Muscle of back (tissue), 11 donors: ENCODE measurements around the gene USP44. TPM values are rescaled to one million over a fixed set of nuclear protein-coding genes. Genes with fewer than 3 reads are reported as not detected.
"Not testable (repeated sequence)": the region's sequence is repeated elsewhere in the genome, so short reads cannot be mapped to it uniquely, and the experiment has no call there.

Experiments
- DNase-seq, 3 donors: peaks; one replicate each; pipeline versions ENCODE4 v3.0.0 to v3.0.0-alpha.2; 2013
- polyA plus RNA-seq, 10 donors: library from polyadenylated mRNA; unstranded; fragments of 120-200 nt; gene quantifications; one replicate each; pipeline ENCODE4 v1.2.1, GENCODE V29; 2013; ENCODE audit not compliant: insufficient read length in 10 of 10

Gene USP44
- polyA plus RNA-seq, 10 donors = 0.56 to 2.4 (median 1.1) TPM

DNA sequence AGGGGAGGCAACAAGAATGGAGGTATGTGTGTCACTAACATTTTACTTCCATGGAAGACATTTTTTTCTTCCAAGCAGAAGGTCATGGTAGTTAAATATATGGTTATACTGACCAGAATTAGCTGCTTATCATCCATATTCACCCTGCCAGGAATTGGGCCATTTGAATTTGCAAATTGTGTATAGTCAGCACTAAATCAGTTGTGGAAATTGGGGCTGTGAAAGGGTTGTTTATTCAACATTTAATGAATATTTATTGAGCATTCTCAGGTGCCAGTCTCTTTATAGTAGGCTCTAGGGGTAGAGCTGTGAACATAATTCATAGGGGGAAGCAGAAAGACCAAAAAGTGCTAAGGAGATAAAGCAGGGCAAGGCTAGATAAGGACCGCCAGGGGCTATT lies 39.3 kb downstream of the USP44 start:
- DNase-seq = no peak

DNA sequence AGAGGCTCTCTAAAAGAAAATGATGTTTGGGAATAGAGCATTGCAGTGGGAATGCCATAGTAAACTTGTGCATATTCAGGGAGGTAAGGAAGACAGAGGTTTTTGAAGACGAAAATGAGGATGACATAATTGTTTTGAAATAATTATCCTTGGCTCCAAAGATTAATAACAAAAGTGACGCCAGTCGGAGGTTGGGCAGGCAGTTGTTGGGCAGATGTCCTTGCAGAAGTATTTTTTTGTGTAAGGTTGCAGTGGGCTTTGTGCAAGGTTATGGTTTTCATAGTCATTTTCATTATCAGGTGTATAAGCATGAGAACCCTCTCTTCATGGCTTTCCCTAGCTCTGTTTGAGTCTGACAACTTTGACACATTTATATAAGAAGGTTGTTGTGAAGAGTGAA lies 42.0 kb downstream of the USP44 start:
- DNase-seq = no peak

GRCh38 chr12:95506707-95507523 lies 44.4 kb downstream of the USP44 start:
- DNase-seq = no peak

DNA sequence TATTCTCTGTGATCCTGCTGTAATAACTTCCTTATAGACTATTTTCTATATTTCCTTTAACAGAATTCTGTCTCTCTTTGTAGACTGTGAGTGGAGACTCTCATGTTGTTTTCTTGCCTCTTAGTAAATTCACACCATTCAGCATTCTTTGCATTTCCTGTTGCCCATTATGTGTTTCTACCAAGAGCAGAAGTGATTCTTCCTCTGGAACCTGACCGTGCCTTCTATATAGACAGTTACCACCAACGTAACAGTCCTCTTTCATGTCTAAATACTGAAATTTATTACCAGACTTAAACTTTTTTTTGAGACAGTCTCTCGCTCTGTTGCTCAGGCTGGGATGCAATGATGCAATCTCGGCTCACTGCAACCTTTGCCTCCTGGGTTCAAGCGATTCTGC lies 46.2 kb downstream of the USP44 start:
- no peak for DNase-seq

GRCh38 chr12:95504140-95504539 lies 47.1 kb downstream of the USP44 start:
- no peak for DNase-seq

GRCh38 chr12:95499772-95500171 lies 51.5 kb downstream of the USP44 start:
- no peak for DNase-seq

- no peak for DNase-seq
These were observed 52.3 kb downstream of the USP44 start for GRCh38 chr12:95498968-95499367.

- no peak for DNase-seq
These were observed 54.2 kb downstream of the USP44 start for GRCh38 chr12:95497031-95497430.

- no peak for DNase-seq
These were observed 55.8 kb downstream of the USP44 start for GRCh38 chr12:95495433-95495832.

DNA sequence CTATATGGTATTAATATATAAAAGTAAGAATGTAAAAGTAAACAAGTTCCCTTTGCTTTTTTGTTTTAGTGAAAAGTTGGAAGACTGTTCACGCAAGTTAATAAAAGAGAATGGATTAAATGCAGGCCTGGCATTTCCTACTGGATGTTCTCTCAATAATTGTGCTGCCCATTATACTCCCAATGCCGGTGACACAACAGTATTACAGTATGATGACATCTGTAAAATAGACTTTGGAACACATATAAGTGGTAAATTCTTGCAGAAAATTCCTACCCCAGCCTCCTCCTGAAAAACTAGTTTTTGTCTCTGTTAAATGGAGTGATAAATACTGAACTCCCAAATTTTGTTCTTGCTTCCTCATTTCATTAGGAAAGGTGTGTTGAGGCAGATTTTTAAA lies 56.4 kb downstream of the USP44 start:
- no peak for DNase-seq

GRCh38 chr12:95492462-95492861 lies 58.8 kb downstream of the USP44 start:
- DNase-seq = no peak

- no peak for DNase-seq
These were observed 64.3 kb downstream of the USP44 start for GRCh38 chr12:95487024-95487423.

DNA sequence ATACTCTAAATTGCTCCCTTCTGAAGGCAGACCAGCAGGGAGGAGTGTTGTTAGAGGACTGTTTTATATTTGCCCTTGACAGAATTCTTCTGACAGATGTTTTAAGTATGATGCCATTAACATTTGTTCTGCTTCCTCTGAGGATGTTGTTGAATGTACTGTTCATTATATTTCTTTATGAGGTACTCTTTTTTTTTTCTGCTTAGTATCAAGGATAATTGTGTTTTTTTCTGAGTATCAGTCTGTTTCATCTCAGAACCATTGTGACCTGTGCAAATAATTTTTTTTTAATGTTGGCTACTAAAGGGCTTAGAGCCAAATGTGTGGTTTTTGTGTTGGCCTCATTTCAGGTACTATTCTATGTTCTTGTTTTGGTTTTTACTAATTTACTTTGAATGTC lies 66.8 kb downstream of the USP44 start:
- DNase-seq = no peak

- DNase-seq = not testable (repeated sequence)
These were observed 68.7 kb downstream of the USP44 start for GRCh38 chr12:95482564-95482963.

DNA sequence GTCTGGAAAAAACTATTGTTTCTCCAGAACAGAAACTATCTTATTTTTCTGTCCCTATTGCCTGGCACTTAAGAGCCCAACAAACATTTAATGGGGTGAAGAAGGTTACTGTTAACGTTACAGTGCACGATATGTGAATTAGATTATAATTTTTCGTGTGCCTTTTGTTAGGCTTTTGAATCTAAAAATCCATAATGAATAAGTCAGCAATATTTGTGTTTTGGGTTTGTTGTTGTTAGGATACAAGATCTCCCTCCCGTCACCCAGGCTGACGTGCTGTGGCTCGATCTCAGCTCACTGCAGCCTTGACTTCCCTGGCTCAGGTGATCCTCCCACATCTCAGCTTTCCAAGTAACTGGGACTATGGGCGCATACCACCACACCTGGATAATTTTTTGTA lies 69.4 kb downstream of the USP44 start:
- DNase-seq = no peak

DNA sequence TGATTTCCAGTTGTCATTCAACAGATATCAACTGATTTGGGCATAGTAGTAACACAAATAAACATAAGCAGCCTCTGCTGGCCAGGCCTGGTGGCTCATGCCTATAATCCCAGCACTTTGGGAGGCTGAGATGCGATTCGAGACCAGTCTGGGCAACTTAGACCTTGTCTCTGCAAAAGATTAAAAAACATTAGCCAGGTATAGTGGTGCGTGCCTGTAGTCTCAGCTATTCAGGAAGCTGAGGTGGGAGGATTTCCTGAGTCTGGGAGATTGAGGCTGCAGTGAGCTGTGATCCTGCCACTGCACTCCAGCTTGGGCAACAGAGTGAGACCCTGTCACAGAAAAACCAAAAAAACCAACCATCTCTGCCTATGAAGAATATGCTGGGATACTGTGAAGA lies 70.2 kb downstream of the USP44 start:
- no peak for DNase-seq

DNA sequence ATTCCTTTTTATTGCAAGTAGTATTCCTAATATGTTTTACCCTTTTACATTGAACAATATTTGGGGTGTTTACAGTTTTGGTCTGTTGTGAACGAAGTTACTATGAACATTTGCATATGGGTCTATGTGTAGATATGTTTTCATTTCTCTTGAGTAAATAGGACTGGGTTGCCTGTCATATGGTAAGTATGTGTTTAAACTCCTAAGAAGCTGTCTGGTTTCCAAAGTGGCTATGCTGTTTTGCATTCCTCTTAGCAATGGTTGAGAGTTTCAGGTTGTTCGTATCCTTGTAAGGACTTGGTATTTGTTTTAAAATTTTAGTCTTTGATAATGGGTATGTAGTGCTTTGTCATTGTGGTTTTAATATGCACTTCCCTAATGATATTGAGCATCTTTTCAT lies 71.0 kb downstream of the USP44 start:
- DNase-seq = no peak

GRCh38 chr12:95474660-95474958 lies 76.7 kb downstream of the USP44 start:
- peak in 1 of 3 donors; percentile 10 for DNase-seq

DNA sequence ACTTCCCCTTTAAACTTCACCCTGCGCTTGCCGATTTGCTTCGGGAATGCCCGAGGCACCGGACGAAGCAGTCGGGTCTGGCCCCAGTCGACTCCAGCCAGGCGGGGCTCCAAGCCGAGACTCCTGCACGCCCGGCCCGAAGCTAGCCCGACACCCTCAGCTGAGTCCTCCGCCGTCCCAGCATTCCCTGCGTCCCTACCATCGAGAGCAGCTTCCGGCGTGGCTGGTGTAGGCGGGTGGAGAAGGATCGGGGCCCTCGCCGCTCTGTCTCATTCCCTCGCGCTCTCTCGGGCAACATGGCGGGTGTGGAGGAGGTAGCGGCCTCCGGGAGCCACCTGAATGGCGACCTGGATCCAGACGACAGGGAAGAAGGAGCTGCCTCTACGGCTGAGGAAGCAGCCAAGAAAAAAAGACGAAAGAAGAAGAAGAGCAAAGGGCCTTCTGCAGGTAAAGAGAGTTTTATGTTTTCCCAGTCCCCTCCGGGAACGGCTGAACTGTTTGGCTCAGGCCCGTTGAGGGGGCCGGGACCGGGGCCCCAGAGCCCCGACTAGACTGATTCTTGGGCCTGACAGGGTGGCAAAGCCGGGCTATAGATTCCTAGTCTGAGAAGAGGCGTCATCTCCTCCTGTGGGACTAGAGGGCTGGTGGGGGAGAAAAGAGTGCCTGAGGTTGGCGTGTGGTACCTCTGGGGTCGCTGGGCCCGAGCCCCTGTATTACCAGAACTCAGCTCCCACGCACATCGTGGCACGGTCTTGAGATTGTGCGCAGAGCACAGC lies 77.2 kb downstream of the USP44 start, which contains the start of gene METAP2:
METAP2 (plus strand) TSS at position 269 of the 776 bp plus-strand sequence; CDS start at position 297, 28 bp downstream.
- DNase-seq = peak; percentile 95 to 98 (median 97)

DNA sequence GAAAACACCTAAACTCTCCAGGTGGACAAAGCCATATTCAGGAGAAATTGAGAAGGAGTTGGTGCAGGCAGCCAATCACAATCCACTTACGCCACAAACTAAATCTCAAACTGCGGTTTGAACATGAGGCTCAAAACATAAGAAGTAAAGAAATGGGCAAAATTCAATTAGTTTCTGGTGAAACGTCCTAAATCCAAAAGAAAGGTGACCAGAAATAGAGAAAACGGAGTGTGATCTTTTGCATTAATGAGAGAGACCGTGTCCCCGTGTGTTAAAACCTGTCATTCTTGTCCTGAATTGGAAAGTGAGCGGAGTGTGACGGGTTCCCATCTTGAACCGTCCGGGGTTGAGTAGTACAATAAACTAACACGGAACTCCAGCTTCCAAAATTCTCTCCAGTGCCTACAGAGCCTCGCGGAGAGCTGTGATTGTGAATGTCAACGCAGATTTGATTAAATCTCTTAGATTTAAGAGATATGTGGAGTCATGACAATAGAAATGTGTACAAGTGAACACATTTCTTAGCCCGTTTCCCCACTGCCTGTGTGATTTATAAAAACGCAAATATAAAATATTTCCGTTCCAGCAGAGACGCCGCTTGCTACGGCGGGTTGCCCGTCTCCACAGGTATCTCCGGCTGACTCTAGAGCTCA lies 77.9 kb downstream of the USP44 start:
- peak; percentile 62 to 88 (median 62) for DNase-seq

GRCh38 chr12:95470300-95470699 lies 81.0 kb downstream of the USP44 start:
- no peak for DNase-seq
